ENCODE measurements around the gene HPS5.
"Not testable (repeated sequence)": the region's sequence is repeated elsewhere in the genome, so short reads cannot be mapped to it uniquely, and the experiment has no call there.

HPS5 gene

DNA sequence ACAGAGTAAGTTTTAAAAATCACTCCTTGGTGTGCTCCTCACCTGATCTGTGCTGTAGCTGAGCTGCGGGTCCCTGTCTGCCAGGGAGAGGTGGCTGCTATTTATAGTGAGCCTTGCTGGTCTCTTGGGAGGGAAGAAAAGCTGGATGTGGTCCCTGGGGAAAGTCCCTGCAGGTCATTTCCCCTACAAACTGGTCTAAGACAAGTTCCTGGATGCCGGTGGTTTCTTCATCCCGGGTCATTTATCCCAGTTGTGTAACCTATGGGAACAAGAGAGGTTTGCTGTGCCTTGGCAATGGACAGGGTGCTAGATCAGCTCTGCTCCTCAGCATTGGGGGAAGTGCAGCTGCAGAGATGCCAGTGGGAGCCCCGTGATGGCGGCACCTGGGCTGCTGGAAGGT is 73.4 kb downstream of the HPS5 start, which contains the start of gene SAA2:
Gene SAA2, minus strand, starts transcription at position 108 of the 400 bp plus-strand sequence. CDS start 657 bp downstream, outside the sequence.
- DNase-seq (ENCODE audit: low read depth) = peak; percentile 9
- no peak within 1 kb of the TSS for H3K4me3 ChIP-seq (ENCODE audit: low read length)
- TF ChIP-seq, protein P1, sequence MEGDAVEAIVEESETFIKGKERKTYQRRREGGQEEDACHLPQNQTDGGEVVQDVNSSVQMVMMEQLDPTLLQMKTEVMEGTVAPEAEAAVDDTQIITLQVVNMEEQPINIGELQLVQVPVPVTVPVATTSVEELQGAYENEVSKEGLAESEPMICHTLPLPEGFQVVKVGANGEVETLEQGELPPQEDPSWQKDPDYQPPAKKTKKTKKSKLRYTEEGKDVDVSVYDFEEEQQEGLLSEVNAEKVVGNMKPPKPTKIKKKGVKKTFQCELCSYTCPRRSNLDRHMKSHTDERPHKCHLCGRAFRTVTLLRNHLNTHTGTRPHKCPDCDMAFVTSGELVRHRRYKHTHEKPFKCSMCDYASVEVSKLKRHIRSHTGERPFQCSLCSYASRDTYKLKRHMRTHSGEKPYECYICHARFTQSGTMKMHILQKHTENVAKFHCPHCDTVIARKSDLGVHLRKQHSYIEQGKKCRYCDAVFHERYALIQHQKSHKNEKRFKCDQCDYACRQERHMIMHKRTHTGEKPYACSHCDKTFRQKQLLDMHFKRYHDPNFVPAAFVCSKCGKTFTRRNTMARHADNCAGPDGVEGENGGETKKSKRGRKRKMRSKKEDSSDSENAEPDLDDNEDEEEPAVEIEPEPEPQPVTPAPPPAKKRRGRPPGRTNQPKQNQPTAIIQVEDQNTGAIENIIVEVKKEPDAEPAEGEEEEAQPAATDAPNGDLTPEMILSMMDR (conservative IDR thresholded peaks at IDR 0.05; ENCODE audit: low read length) = no peak

- H3K4me3 ChIP-seq (ENCODE audit: low read length) = not testable (repeated sequence)
These were observed 74.8 kb downstream of the HPS5 start for GRCh38 chr11:18247191-18247581.

DNA sequence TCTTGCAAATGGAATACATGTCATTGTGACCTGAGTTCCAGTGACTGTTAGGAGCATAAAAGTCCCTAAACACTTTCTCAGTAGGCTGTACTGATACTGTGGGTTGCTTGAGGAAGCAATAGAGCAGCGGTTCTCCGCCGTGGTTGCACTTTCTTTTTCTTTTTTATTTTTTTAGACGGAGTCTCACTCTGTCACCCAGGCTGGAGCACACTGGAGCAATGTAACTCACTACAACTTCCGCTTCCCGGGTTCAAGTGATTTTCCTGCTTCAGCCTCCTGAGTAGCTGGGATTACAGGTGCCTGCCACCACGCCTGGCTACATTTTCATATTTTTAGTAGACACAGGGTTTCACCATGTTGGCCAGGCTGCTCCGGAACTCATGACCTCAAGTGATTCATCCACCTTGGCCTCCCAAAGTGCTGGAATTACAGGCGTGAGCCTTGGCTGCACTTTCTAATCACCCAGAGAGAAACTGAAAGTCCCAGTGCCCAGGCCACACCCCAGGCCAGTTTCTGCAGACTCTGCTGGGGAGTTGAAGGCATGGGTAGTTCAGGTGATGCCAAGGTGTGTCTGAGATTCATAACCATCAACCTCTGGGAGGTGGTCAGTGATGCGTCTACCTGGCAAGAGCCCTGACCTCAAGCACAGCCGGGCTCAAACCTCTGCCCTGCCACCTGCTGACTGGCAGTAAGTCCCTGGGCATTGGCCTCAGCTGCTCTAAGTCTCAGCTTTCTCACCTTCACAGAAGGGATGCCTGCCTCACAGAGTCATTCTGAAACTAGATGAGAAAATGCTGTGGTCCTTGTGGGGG is 75.4 kb downstream of the HPS5 start:
- DNase-seq (ENCODE audit: low read depth); H3K4me3 ChIP-seq (ENCODE audit: low read length): not testable (repeated sequence)

More at GRCh38 chr11:18247191-18247581, 74.8 kb downstream of the HPS5 start:
- DNase-seq (ENCODE audit: low read depth) = not testable (repeated sequence)

DNA sequence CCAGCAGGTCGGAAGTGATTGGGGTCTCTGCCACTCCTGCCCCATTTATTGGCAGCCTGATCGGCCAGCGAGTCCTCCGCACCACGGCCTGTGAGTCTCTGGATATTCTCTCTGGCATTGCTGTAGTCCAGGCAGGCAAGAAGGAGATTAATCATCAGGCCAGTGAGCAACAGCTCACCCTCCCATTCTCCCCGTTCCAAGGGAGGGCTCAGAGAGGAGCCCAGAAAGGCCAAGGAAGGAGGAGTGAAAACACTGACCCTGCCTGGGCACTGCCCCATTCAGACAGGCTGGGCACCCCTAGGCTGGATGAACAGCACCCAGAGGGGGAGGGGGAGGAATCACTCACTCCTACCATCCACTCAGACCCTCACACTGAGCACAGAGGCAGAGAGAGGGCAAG is 76.5 kb downstream of the HPS5 start:
- TF ChIP-seq, protein P1 (conservative IDR thresholded peaks at IDR 0.05; ENCODE audit: low read length) = no peak
- no peak for DNase-seq (ENCODE audit: low read depth)
- no peak overlapping the region for H3K4me3 ChIP-seq (ENCODE audit: low read length)

- TF ChIP-seq, protein P1 (conservative IDR thresholded peaks at IDR 0.05; ENCODE audit: low read length) = peak; percentile 96
- peak; percentile 75 for DNase-seq (ENCODE audit: low read depth)
These were observed 78.1 kb downstream of the HPS5 start for GRCh38 chr11:18243783-18244362.

DNA sequence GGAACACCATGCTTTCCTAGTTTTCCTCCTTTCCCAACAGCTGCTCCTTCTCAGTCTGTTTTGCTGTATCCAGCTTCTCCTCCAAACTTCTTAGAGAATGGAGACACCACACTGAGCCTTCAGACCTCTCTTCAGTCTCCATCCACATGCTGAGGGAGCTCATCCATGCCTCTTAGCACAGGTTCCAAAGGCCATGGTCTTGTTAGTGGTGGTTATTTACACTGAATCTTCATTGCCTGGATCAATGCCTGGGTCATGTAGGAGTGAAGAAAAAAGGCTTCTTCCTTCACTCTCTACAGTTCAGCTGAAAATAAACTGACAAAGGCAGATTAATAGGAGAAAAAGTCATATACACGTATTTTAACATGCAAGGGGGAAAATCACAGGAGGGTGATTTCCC is 82.3 kb downstream of the HPS5 start:
- no peak overlapping the region for H3K4me3 ChIP-seq (ENCODE audit: low read length)
- TF ChIP-seq, protein P1 (conservative IDR thresholded peaks at IDR 0.05; ENCODE audit: low read length) = no peak
- no peak for DNase-seq (ENCODE audit: low read depth)

More at GRCh38 chr11:18243783-18244362, 78.1 kb downstream of the HPS5 start:
- H3K4me3 ChIP-seq (ENCODE audit: low read length) = no peak overlapping the region

- TF ChIP-seq, protein P1 (conservative IDR thresholded peaks at IDR 0.05; ENCODE audit: low read length) = no peak
- H3K4me3 ChIP-seq (ENCODE audit: low read length) = no peak within 1 kb of the TSS
- DNase-seq (ENCODE audit: low read depth) = no peak
These were observed 85.1 kb downstream of the HPS5 start, which contains the start of gene SAA4 for GRCh38 chr11:18236664-18237356. Gene SAA4 (minus strand): TSS chr11:18236802. CDS start chr11:18235926, 876 bp downstream.

All from AG10803 (cell line).